Occipital lobe (tissue), 2 donors: ENCODE results near the gene CACNA1S. TPM values are rescaled to one million over a fixed set of nuclear protein-coding genes. Genes with fewer than 3 reads are reported as not detected.
A peak's percentile ranks its signal among the peaks of the same experiment; 100 is the strongest.

Source experiments
- DNase-seq: peaks from one replicate; lab custom pipeline; 2025; lab: John Stamatoyannopoulos, UW
- total RNA-seq: library from RNA; depleted of rRNA; stranded (reverse); fragments of >200 nt; gene quantifications from one replicate; pipeline ENCODE4 v1.2.3, GENCODE V29; 2014

Gene CACNA1S
- total RNA-seq, 1 donor from 2014 or later = under 0.01 TPM

GRCh38 chr1:201014816-201015200 is 97.4 kb downstream of the CACNA1S start:
- no peak for DNase-seq

GRCh38 chr1:201013991-201014815 is 98.0 kb downstream of the CACNA1S start:
- DNase-seq = peak; percentile 64

DNA sequence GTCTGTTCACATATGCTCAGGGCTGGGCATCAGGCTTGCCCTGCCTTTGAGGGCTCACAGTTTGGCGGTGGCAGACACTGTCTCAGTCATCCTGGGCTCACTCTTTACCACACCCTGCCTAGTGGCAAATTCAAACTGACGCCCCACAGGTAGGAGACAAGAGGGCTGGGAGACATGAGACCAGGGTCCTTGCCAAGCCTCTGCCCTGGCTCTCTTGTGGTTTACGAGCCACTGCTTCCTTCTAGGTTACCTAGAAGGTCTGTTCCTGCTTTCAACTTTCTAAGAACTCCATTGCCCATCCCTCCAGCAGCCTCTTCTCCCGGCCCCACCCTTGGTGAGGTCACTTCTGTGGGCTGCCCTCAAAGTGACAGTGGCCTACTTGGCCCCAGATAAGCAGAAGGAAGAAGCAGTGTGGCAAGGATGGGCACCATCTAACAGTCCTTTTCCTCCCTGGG is 99.2 kb downstream of the CACNA1S start:
- DNase-seq = no peak

- no peak for DNase-seq
Observed at GRCh38 chr1:201011616-201012015, 100.6 kb downstream of the CACNA1S start.

DNA sequence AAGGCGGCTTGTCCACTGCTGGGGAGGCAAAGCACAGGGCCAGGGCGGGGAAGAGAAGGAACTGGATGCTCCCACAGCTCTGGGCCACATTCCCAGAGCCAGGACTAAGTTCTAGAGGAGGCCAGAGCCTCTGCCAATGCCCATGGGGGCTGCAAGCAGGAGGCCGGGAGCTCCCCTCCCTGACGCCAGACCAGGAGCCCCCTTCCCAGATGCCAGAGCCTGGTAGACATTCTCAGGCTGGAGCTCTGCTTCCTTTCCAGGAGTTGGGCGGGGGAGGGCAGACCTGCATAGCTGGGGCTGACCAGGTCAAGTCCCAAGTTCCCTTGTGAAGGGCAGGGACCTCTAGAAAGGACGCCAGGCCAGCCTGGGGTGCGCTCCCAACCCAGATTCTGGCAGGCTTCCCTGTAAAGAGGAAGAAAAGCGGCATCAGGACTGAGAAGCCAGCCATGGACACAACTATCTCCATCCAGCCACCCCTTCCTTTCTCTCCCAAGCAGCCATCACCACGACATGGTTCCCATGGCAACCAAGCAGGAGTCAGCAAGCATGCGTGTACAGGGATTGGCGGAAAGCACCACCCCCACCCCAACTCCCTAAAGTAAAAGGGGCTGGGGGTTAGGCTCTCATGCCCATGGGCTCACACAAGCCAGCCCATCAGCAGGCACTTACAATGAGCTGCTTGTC is 102.1 kb downstream of the CACNA1S start:
- DNase-seq = no peak

DNA sequence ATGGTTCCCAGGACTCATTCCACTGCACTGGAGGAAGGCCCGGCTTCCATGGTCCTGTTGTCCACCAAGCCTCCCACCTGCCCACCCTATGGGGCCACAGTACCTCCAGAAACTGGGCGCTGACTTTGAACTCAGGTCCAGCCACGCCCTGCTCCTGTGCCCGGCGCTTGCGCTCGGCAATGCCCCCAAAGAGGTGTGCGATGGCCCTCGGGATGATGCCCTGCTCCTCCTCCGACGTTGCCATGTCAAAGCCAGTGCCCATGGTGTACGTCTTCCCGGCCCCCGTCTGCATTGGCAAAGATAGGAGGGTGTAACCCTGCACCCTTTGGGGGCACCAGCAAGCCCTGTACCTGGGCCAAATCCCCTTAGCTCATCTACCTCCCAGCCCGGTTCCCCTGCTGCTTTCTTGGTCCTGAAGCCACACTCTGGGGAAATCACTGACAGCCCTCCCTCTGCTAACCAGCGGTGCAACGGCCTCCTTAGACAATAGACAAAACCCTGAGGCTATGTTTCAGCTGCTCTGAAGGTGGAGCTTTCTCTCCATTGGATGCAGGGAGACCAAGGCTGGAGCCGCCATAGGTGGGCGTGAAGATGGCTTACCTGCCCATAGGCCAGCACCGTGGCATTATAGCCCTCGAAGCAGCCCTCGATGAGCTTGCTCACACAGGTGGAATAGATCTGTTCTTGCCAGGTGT is 103.4 kb downstream of the CACNA1S start:
- no peak for DNase-seq

GRCh38 chr1:201007481-201007880 is 104.7 kb downstream of the CACNA1S start:
- no peak for DNase-seq

DNA sequence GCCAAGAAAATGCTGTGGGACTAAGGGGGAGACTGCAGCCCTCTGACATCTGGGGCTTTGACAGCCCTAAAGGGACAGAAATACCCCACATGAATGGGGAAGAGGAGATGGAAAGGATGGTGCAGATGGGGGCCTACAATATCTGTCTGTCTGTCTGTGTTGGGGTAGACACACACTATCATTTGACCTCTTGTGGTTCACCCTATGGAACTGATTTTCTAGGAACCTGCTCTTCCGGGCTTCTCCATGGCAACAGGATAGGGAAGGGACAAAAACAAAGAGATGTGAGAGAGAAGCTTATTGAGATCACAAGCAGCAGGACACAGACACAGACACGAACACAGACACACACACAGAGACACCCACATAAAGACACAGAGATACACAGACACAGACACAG is 105.8 kb downstream of the CACNA1S start:
- no peak for DNase-seq

GRCh38 chr1:201004732-201005131 is 107.5 kb downstream of the CACNA1S start:
- DNase-seq = no peak

- DNase-seq = no peak
Observed at GRCh38 chr1:201004154-201004553, 108.1 kb downstream of the CACNA1S start.

- DNase-seq = no peak
Observed at GRCh38 chr1:201002510-201002909, 109.7 kb downstream of the CACNA1S start.

DNA sequence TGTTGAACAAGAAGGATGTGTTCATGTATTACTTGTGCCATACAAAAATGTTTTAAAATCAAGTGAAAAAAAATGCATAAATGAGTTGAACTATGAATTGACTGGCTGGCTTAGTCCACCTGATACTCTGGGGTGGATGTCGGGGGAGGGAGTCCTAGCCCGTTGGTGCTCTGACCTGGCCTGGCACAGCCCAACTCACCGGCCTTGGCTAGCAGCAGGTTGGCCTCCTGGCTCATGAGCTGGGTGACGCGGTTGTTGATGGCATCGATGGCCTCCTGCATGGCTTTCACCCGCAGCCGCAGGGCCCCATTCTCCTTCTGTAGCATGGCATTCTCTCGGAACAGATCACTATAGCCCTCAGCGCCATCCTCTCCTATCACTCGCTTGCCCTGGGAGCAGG is 110.3 kb downstream of the CACNA1S start:
- no peak for DNase-seq

- DNase-seq = no peak
Observed at GRCh38 chr1:201000391-201000790, 111.8 kb downstream of the CACNA1S start.

DNA sequence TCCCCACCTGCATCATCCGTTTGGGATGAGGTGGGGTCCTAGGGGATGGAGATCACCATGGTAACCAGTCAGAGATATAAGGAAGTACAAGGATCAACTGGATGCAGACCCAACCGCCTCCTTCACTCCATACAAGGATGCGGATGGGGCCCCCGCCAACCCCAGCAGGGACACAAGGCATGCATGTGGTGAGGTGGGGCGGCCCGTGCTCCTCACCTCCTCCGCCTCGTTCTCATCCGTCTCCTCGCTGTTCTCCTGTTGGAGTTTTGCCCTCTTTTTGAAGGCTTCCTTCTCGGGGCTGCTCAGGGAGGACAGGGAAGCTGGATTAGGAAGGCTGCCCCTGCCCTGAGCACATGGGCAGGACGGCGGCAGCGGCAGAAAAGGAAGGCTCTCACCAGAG is 112.6 kb downstream of the CACNA1S start:
- DNase-seq = no peak

DNA sequence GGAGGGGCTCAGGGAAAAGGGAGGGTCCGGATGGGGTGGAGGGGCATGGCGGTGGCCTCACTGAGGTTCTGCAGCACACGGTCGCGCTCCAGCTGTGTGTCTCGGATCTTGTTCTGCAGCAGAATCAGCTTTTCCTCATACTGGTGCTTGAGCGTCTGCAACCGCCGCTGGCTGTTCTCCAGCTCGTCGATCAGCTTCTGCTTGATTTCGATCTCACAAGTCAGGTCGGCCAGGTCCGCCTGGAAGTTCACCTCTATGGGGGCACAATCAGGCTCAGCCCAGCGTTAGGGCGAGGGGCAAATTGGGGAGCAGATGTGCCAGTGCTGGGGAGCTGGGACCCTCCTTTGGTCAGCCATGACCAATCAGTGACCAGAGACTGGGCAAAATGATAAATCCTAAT is 113.9 kb downstream of the CACNA1S start:
- no peak for DNase-seq

GRCh38 chr1:200992382-200993048 is 119.7 kb downstream of the CACNA1S start:
- DNase-seq = no peak

GRCh38 chr1:200991097-200991614 is 121.1 kb downstream of the CACNA1S start:
- no peak for DNase-seq

- DNase-seq = no peak
Observed at GRCh38 chr1:200990114-200990513, 122.1 kb downstream of the CACNA1S start.
